GM21515 (cell line): Measurements from ENCODE around the gene SH3PXD2A.

Experiments
- ATAC-seq: cut with Tn5 transposase; IDR thresholded peaks from one replicate; pipeline ENCODE4 v1.9.1; 2021; ENCODE audit not compliant: unreplicated experiment

The SH3PXD2A gene

GRCh38 chr10:103550229-103550628 lies 305.1 kb downstream of the SH3PXD2A start:
- no peak for ATAC-seq

DNA sequence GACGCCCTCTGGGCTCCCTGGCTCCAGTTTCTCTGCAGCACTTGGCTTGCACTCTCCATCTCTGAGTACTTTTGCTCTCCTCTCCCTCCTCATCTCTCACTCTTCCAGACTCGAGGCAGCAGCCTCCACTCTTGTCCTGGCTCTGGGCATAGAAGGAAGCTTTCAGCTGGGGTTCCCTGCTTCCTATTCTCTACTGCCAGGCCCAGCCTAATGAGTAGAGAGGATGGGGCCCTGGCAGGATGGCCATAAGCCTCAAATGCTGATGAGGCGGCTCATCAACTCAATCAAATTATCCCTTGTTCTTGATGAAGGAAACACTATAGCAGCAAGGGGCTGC lies 306.1 kb downstream of the SH3PXD2A start:
- ATAC-seq = no peak

GRCh38 chr10:103548581-103549348 lies 306.6 kb downstream of the SH3PXD2A start:
- no peak for ATAC-seq

- ATAC-seq = no peak
These were observed 307.4 kb downstream of the SH3PXD2A start for GRCh38 chr10:103548006-103548405.

GRCh38 chr10:103547391-103547946 lies 307.9 kb downstream of the SH3PXD2A start:
- ATAC-seq = no peak

DNA sequence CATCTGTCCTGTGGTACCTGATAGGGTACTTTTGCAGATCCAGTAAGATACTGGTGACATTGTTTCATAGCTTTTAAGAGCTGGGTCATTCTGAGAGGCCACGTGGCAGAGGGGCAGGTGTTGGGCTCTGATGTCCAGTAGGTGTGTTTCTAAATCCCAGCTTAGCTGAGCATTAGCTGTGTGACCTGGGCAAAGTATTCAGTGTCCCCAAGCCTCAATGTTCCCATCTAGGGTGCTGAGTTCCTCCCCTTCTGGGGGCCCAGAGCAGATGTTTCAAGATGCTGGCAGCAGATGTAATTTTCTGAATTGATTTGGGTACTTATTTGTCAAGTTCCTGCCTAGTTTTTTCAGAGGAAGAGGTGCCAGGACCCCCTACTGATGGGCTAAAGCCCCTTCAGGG lies 309.0 kb downstream of the SH3PXD2A start:
- no peak for ATAC-seq

DNA sequence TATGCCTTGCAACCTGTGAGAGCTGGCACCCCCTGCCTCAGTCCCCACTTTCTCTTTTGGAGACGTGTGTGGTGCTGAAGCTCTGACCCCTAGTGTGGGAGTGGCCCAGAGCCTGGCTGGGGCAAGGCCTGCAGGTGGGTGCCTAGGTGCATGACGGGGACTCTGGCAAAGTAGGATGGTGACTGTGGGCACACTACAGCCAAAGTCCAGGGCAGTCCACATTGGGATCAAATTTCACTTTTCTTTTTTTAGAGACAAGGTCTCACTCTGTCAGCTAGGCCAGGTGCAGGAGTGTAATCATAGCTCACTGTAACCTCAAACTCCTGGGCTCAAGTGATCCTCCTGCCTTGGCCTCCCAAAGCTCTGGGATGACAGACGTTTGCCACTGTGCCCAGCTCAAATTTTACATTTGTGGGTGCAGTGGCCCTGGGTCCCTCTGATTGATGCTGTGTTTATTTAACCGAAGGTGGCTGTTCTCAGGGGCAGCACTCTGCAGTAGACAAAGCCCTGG lies 309.6 kb downstream of the SH3PXD2A start:
- ATAC-seq = no peak

DNA sequence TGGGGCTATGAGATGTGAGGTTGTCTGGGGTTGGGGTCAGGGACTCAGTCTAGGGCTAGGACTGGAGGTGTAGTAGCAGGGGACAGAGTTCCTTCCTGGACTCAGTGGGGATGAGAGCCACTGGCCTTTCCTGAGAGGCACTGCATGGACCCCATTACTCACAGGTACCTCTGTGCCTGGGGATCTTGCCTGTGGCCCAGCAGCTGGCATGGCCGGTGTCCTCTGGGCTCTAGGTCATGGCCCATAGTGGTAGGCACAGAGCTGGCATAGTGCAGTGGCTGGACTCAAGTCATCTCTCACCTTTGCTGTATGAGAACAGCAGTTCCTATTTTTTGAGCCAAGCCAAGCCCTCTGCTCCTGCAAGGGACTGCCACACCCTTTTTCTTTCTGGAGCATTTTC lies 310.0 kb downstream of the SH3PXD2A start:
- no peak for ATAC-seq

DNA sequence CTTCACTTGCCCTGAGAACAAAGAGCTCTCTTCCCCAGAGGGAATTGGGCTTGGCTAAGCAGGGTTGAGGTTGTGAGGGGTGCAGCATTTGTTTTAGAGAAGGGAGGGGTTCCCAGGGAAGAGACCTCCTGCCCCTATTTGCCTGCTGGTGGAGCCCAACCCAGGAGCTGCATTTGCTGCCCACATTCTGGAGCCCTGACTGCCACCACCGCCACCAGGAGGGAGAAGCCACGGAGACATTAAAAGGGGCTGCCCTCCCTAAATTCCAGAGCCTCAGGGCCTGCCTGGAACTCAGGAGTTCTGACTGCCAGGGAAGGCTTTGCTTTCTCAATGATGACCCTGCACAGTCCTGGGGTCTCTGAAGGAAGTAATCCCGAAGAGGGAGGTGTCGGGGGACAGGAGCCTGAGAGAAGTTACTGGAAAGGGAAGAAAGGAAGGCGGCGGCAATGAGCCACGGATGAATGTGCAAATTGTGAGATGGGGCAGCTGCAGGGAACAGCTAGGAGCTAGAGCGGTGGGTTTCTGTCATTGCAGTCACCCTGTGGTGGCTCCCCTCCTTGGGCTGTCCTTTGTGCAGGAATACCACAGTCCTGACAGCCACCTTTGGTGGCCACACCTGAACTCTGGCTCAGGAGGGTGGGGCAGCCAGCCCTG lies 310.6 kb downstream of the SH3PXD2A start:
- ATAC-seq = no peak
